H9 (cell line): Measurements from ENCODE around the gene C10orf105. TPM values are rescaled to one million over a fixed set of nuclear protein-coding genes. Genes with fewer than 3 reads are reported as not detected.

ENCODE experiments used
- DNase-seq: peaks from one replicate; pipeline ENCODE4 v3.0.0-alpha.2; 2017
- H2AFZ ChIP-seq: one replicate; pipeline ENCODE4 v1.6.1; 2013; ENCODE audit warnings: mild to moderate bottlenecking, low read length, control low read depth, moderate library complexity
- H2AK5ac ChIP-seq: 2 replicates; pipeline ENCODE4 v1.6.1; 2013; ENCODE audit warnings: low read length, control low read depth, mixed read lengths; ENCODE audit not compliant: insufficient read length
- H2BK120ac ChIP-seq: one replicate; pipeline ENCODE4 v1.6.1; 2013; ENCODE audit warnings: low read depth, mild to moderate bottlenecking, low read length, control low read depth, inconsistent platforms; ENCODE audit not compliant: poor library complexity, severe bottlenecking
- H2BK12ac ChIP-seq: 2 replicates; pipeline ENCODE4 v1.6.1; 2013; ENCODE audit warnings: low read length, control low read depth, mixed read lengths, low read depth; ENCODE audit not compliant: insufficient read length
- H2BK15ac ChIP-seq: 2 replicates; pipeline ENCODE4 v1.6.1; 2013; ENCODE audit warnings: low read depth, low read length, control low read depth
- H2BK20ac ChIP-seq: one replicate; pipeline ENCODE4 v1.6.1; 2013; ENCODE audit warnings: low read depth, mild to moderate bottlenecking, low read length, control low read depth, inconsistent platforms; ENCODE audit not compliant: poor library complexity, severe bottlenecking
- H2BK5ac ChIP-seq: 2 replicates; pipeline ENCODE4 v1.6.1; 2013; ENCODE audit warnings: low read length, control low read depth, mixed read lengths; ENCODE audit not compliant: insufficient read length
- H3K14ac ChIP-seq: 2 replicates; pipeline ENCODE4 v1.6.1; 2013; ENCODE audit warnings: low read length, control low read depth; ENCODE audit not compliant: insufficient read depth
- H3K18ac ChIP-seq: 2 replicates; pipeline ENCODE4 v1.6.1; 2013; ENCODE audit warnings: low read depth, mild to moderate bottlenecking, mixed read lengths, low read length, control low read depth; ENCODE audit not compliant: insufficient read length
- H3K23ac ChIP-seq: 2 replicates; pipeline ENCODE4 v1.6.1; 2013; ENCODE audit warnings: low read length, control low read depth, mixed read lengths, low read depth; ENCODE audit not compliant: insufficient read length
- H3K23me2 ChIP-seq: 2 replicates; pipeline ENCODE4 v1.6.1; 2013; ENCODE audit warnings: low read depth, mild to moderate bottlenecking, mixed read lengths, low read length, control low read depth; ENCODE audit not compliant: insufficient read length, poor library complexity, severe bottlenecking
- H3K27ac ChIP-seq: 2 replicates; pipeline ENCODE4 v1.5.1; 2013; ENCODE audit warnings: low read length, control low read depth, mixed read lengths, low read depth; ENCODE audit not compliant: insufficient read length
- H3K27me3 ChIP-seq: 2 replicates; pipeline ENCODE4 v1.6.1; 2013; ENCODE audit warnings: low read length, control low read depth, inconsistent platforms; ENCODE audit not compliant: insufficient read depth
- H3K4ac ChIP-seq: 2 replicates; pipeline ENCODE4 v1.6.1; 2013; ENCODE audit warnings: low read depth, mild to moderate bottlenecking, control low read depth, inconsistent platforms, low read length, moderate library complexity
- H3K4me1 ChIP-seq: 2 replicates; pipeline ENCODE4 v1.6.1; 2013; ENCODE audit warnings: low read length, control low read depth, inconsistent platforms; ENCODE audit not compliant: insufficient read depth
- H3K4me2 ChIP-seq: 2 replicates; pipeline ENCODE4 v1.6.1; 2013; ENCODE audit warnings: low read length, control low read depth, mixed read lengths; ENCODE audit not compliant: insufficient read length, insufficient read depth
- H3K56ac ChIP-seq: 2 replicates; pipeline ENCODE4 v1.6.1; 2013; ENCODE audit warnings: low read depth, mild to moderate bottlenecking, mixed read lengths, low read length, control low read depth; ENCODE audit not compliant: insufficient read length
- H3K79me1 ChIP-seq: 2 replicates; pipeline ENCODE4 v1.6.1; 2013; ENCODE audit warnings: low read depth, mild to moderate bottlenecking, moderate library complexity, low read length, control low read depth, inconsistent platforms; ENCODE audit not compliant: insufficient read depth, poor library complexity, severe bottlenecking
- H3K79me2 ChIP-seq: 2 replicates; pipeline ENCODE4 v1.6.1; 2013; ENCODE audit warnings: low read length, control low read depth, inconsistent platforms; ENCODE audit not compliant: insufficient read depth
- H3K9ac ChIP-seq: 2 replicates; pipeline ENCODE4 v1.6.1; 2013; ENCODE audit warnings: low read length, control low read depth, mixed read lengths; ENCODE audit not compliant: insufficient read length; ENCODE audit errors: extremely low read depth
- H3K9me3 ChIP-seq: one replicate; pipeline ENCODE4 v1.6.1; 2013; ENCODE audit warnings: low read depth, low read length, inconsistent platforms; ENCODE audit not compliant: control insufficient read depth
- H3T11ph ChIP-seq: one replicate; pipeline ENCODE4 v1.6.1; 2013; ENCODE audit warnings: mild to moderate bottlenecking, low read length, control low read depth, inconsistent platforms
- H4K20me1 ChIP-seq: one replicate; pipeline ENCODE4 v1.6.1; 2013; ENCODE audit not compliant: control insufficient read depth, insufficient read length, insufficient read depth
- H4K5ac ChIP-seq: 2 replicates; pipeline ENCODE4 v1.6.1; 2013; ENCODE audit warnings: low read depth, mild to moderate bottlenecking, mixed read lengths, low read length, control low read depth; ENCODE audit not compliant: insufficient read length
- H4K8ac ChIP-seq: replicated peaks from 2 replicates; pipeline ENCODE4 v1.6.1; 2013; ENCODE audit warnings: low read length, control low read depth, mixed read lengths, low read depth; ENCODE audit not compliant: insufficient read length
- H4K91ac ChIP-seq: 2 replicates; pipeline ENCODE4 v1.6.1; 2013; ENCODE audit warnings: low read depth, mild to moderate bottlenecking, moderate library complexity, mixed read lengths, low read length, control low read depth; ENCODE audit not compliant: insufficient read length
- H3K27ac Mint-ChIP-seq, 3 experiments: 2 replicates in 2 of 3; 3 replicates in 1 of 3; pipeline ENCODE4 v1.8.0; 2020 to 2021; ENCODE audit warnings: mixed read lengths in 3 of 3, mild to moderate bottlenecking in 1 of 3, moderate library complexity in 1 of 3
- H3K27me3 Mint-ChIP-seq: 2 replicates; pipeline ENCODE4 v1.8.0; 2021; ENCODE audit warnings: low read depth, mild to moderate bottlenecking, moderate library complexity, mixed read lengths
- H3K36me3 Mint-ChIP-seq, 3 experiments: 2 replicates in 2 of 3; 3 replicates in 1 of 3; pipeline ENCODE4 v1.8.0; 2020 to 2021; ENCODE audit warnings: low read depth in 3 of 3, mixed read lengths in 3 of 3; ENCODE audit not compliant: insufficient read depth in 1 of 3
- H3K4me1 Mint-ChIP-seq, 2 experiments: 2 replicates each; pipeline ENCODE4 v1.8.0; 2020; ENCODE audit warnings: mixed read lengths in 2 of 2
- H3K4me3 Mint-ChIP-seq, 2 experiments: 2 replicates in 1 of 2; 3 replicates in 1 of 2; pipeline ENCODE4 v1.8.0; 2020 to 2021; ENCODE audit warnings: mild to moderate bottlenecking in 2 of 2, mixed read lengths in 2 of 2, moderate library complexity in 1 of 2
- H3K9me3 Mint-ChIP-seq, 2 experiments: 2 replicates in 1 of 2; 3 replicates in 1 of 2; pipeline ENCODE4 v1.8.0; 2020; ENCODE audit warnings: mild to moderate bottlenecking in 2 of 2, mixed read lengths in 2 of 2, moderate library complexity in 1 of 2
- CTCF ChIP-seq: fragments of 200-600 bp; sonication (generic); conservative IDR thresholded peaks from 3 replicates; pipeline ENCODE4 v1.8.0; 2021; ENCODE audit warnings: antibody characterized with exemption, mild to moderate bottlenecking
- WGBS: extraction: QIAGEN DNeasy Blood & Tissue Kit; methylation state at CpG from one replicate; pipeline ENCODE4 v1.1.7; 2013; ENCODE audit warnings: missing lambda C conversion rate, low lambda C conversion rate, mixed read lengths; ENCODE audit not compliant: insufficient read length; ENCODE audit errors: extremely low coverage; 5-methylcytosine and 5-hydroxymethylcytosine counted together
- total RNA-seq: library from RNA; stranded (reverse); gene quantifications from 2 replicates; pipeline ENCODE4 v1.2.1, GENCODE V29; 2021

The C10orf105 gene
- total RNA-seq, 1 experiment from 2014 or later = 0.26 TPM

GRCh38 chr10:71671994-71672946 is 47.3 kb downstream of the C10orf105 start:
- Mint-ChIP-seq H3K36me3 (no peaks in the 10 kb centered on the region), H3K27ac (peak overlapping the region in 1 of 3 experiments; percentile 46; a peak in 2 of 7 replicates), H3K9me3 (no peaks in the 10 kb centered on the region), H3K27me3 (peaks cover 6% of the 10 kb centered on the region), H3K4me1 (peaks cover 0 to 1% of the 10 kb centered on the region in 2 experiments; a peak in 2 of 4 replicates), H3K4me3 (no peak overlapping the region)
- Histone ChIP-seq H3K23me2 (no peaks in the 10 kb centered on the region), H3K18ac (no peak overlapping the region), H2BK20ac (no peak overlapping the region), H4K5ac (no peak overlapping the region), H2BK15ac (no peak overlapping the region), H3K4me2 (no peak overlapping the region), H2BK12ac (no peak overlapping the region), H3K14ac (no peak overlapping the region), H3K79me2 (no peaks in the 10 kb centered on the region), H3K9me3 (no peaks in the 10 kb centered on the region), H2AK5ac (no peak overlapping the region), H3K27ac (no peak overlapping the region), H4K8ac (no peak overlapping the region), H3K79me1 (no peaks in the 10 kb centered on the region), H2BK120ac (no peak overlapping the region), H4K20me1 (no peaks in the 10 kb centered on the region), H3K9ac (no peak overlapping the region), H3K4me1 (no peaks in the 10 kb centered on the region), H2AFZ (no peak overlapping the region), H3K4ac (no peak overlapping the region), H4K91ac (no peak overlapping the region), H3K23ac (no peak overlapping the region), H3K27me3 (no peaks in the 10 kb centered on the region), H2BK5ac (no peak overlapping the region), H3K56ac (no peak overlapping the region), H3T11ph (no peak overlapping the region)
- no CpG with 5 or more reads among the region's 16 CpGs for WGBS
- no peak for TF ChIP-seq CTCF
- DNase-seq = no peak
